GM23338 (cell line): Measurements from ENCODE around the gene CCDC134. TPM values are rescaled to one million over a fixed set of nuclear protein-coding genes. Genes with fewer than 3 reads are reported as not detected.

Experiments used
- ATAC-seq: fragments of 200-7000 bp; cut with Tn5 transposase; 3 replicates; pipeline ENCODE4 v1.9.1; 2020
- DNase-seq: peaks from one replicate; pipeline ENCODE4 v3.0.0-alpha.2; 2015; ENCODE audit warnings: low spot score
- H2AFZ ChIP-seq: fragments of 200-600 bp; sonication (generic); 2 replicates; pipeline ENCODE4 v1.8.0; 2016; ENCODE audit warnings: antibody characterized with exemption, mild to moderate bottlenecking, moderate library complexity
- H3F3A ChIP-seq: fragments of 200-600 bp; sonication (generic); replicated peaks from 2 replicates; pipeline ENCODE4 v1.8.0; 2017; ENCODE audit warnings: antibody characterized with exemption, mixed run types, low read depth
- H3K27ac ChIP-seq: fragments of 200-600 bp; sonication (generic); 2 replicates; pipeline ENCODE4 v1.6.1; 2016; ENCODE audit warnings: low read depth
- H3K27me3 ChIP-seq: fragments of 200-600 bp; sonication (generic); 2 replicates; pipeline ENCODE4 v1.8.0; 2016; ENCODE audit warnings: mild to moderate bottlenecking, mixed run types, moderate library complexity; ENCODE audit not compliant: insufficient read depth
- H3K36me3 ChIP-seq: fragments of 200-600 bp; sonication (generic); 2 replicates; pipeline ENCODE4 v1.8.0; 2016; ENCODE audit warnings: mild to moderate bottlenecking; ENCODE audit not compliant: insufficient read depth
- H3K4me1 ChIP-seq: fragments of 200-600 bp; sonication (generic); 2 replicates; pipeline ENCODE4 v1.8.0; 2016; ENCODE audit warnings: mild to moderate bottlenecking, moderate library complexity; ENCODE audit not compliant: insufficient read depth
- H3K4me2 ChIP-seq: fragments of 200-600 bp; sonication (generic); 2 replicates; pipeline ENCODE4 v1.7.1; 2017; ENCODE audit warnings: mixed run types
- H3K4me3 ChIP-seq: fragments of 200-600 bp; sonication (generic); 2 replicates; pipeline ENCODE4 v1.6.1; 2016; ENCODE audit warnings: mixed run types
- H3K79me2 ChIP-seq: fragments of 200-600 bp; sonication (generic); replicated peaks from 2 replicates; pipeline ENCODE4 v1.8.0; 2017; ENCODE audit warnings: mild to moderate bottlenecking; ENCODE audit not compliant: insufficient read depth
- H3K9me2 ChIP-seq: fragments of 200-600 bp; sonication (generic); 2 replicates; pipeline ENCODE4 v1.8.0; 2017; ENCODE audit not compliant: insufficient read depth
- H4K20me1 ChIP-seq: fragments of 200-600 bp; sonication (generic); replicated peaks from 2 replicates; pipeline ENCODE4 v1.8.0; 2017; ENCODE audit warnings: mild to moderate bottlenecking; ENCODE audit not compliant: insufficient read depth
- H3K27ac Mint-ChIP-seq: 2 replicates; pipeline ENCODE4 v1.8.0; 2020; ENCODE audit warnings: inconsistent platforms, mild to moderate bottlenecking, moderate library complexity, mixed read lengths
- H3K27me3 Mint-ChIP-seq: 3 replicates; pipeline ENCODE4 v1.8.0; 2022; ENCODE audit warnings: low read depth, mild to moderate bottlenecking, moderate library complexity, mixed read lengths, inconsistent platforms; ENCODE audit not compliant: insufficient read depth, poor library complexity
- H3K36me3 Mint-ChIP-seq: 3 replicates; pipeline ENCODE4 v1.8.0; 2021; ENCODE audit warnings: low read depth, mild to moderate bottlenecking, inconsistent platforms, moderate library complexity, mixed read lengths
- H3K4me1 Mint-ChIP-seq: 3 replicates; pipeline ENCODE4 v1.8.0; 2020; ENCODE audit warnings: mild to moderate bottlenecking, inconsistent platforms, mixed read lengths
- H3K4me3 Mint-ChIP-seq: 3 replicates; pipeline ENCODE4 v1.8.0; 2021; ENCODE audit warnings: moderate library complexity, mild to moderate bottlenecking, inconsistent platforms, mixed read lengths
- H3K9me3 Mint-ChIP-seq: 3 replicates; pipeline ENCODE4 v1.8.0; 2020; ENCODE audit warnings: moderate library complexity, mild to moderate bottlenecking, inconsistent platforms, mixed read lengths
- CREB1 ChIP-seq: fragments of 250-450 bp; sonication (Bioruptor Pico); IDR thresholded peaks from 2 replicates; pipeline ENCODE4 v1.5.0; 2020; ENCODE audit warnings: low read depth, mild to moderate bottlenecking, moderate library complexity
- EZH2 ChIP-seq: fragments of 200-600 bp; sonication (generic); IDR thresholded peaks from one replicate; pipeline ENCODE4 v1.8.0; 2017; ENCODE audit warnings: antibody characterized with exemption, mild to moderate bottlenecking, low read depth; ENCODE audit not compliant: unreplicated experiment
- EZH2phosphoT487 ChIP-seq: fragments of 200-600 bp; sonication (generic); IDR thresholded peaks from one replicate; pipeline ENCODE4 v1.8.1; 2018; ENCODE audit warnings: antibody characterized with exemption; ENCODE audit not compliant: unreplicated experiment
- JUNB ChIP-seq: IDR thresholded peaks from one replicate; pipeline ENCODE4 v1.6.1; 2016; ENCODE audit warnings: antibody characterized with exemption; ENCODE audit not compliant: unreplicated experiment
- NANOG ChIP-seq: IDR thresholded peaks from 2 replicates; pipeline ENCODE4 v1.6.1; 2016; ENCODE audit warnings: antibody characterized with exemption, borderline replicate concordance
- POLR2AphosphoS5 ChIP-seq: IDR thresholded peaks from 2 replicates; pipeline ENCODE4 v1.6.1; 2016; ENCODE audit warnings: antibody characterized with exemption, low read depth
- STAT1 ChIP-seq: IDR thresholded peaks from one replicate; pipeline ENCODE4 v1.6.1; 2016; ENCODE audit warnings: antibody characterized with exemption; ENCODE audit not compliant: unreplicated experiment
- ZNF331 ChIP-seq: fragments of 250-450 bp; sonication (Bioruptor Pico); IDR thresholded peaks from 2 replicates; pipeline ENCODE4 v1.5.0; 2020; ENCODE audit warnings: low read depth, mild to moderate bottlenecking, moderate library complexity
- polyA plus RNA-seq: library from polyadenylated mRNA; unstranded; fragments of >200 nt; fragmentation: Nextera tagmentation; extraction: Ambion mirVana; gene quantifications from 2 replicates; pipeline ENCODE4 v1.2.1, GENCODE V29; 2016
- total RNA-seq: library from RNA; depleted of rRNA; stranded (reverse); fragments of >200 nt; shearing (Covaris generic); gene quantifications from 2 replicates; pipeline ENCODE4 v1.2.3, GENCODE V29; 2014
- TF ChIP-seq, protein P1 (sequence below), 2 experiments: fragments of 200-600 bp in 1 of 2; sonication (generic) in 1 of 2; conservative IDR thresholded peaks; 2 replicates each; pipeline versions ENCODE4 v1.5.1 to v1.6.1; 2016 to 2017; ENCODE audit warnings: antibody characterized with exemption in 2 of 2, low read depth in 2 of 2, mild to moderate bottlenecking in 2 of 2, moderate library complexity in 1 of 2
- TF ChIP-seq, protein P2 (sequence below): IDR thresholded peaks from one replicate; pipeline ENCODE4 v1.6.1; 2018; ENCODE audit warnings: antibody characterized with exemption; ENCODE audit not compliant: unreplicated experiment
- TF ChIP-seq, protein P3 (sequence below): IDR thresholded peaks from 2 replicates; pipeline ENCODE4 v1.6.1; 2016; ENCODE audit warnings: antibody characterized with exemption

The CCDC134 gene
- total and polyA plus RNA-seq, 2 experiments from 2014 or later = 2.7 to 24.5 TPM

DNA sequence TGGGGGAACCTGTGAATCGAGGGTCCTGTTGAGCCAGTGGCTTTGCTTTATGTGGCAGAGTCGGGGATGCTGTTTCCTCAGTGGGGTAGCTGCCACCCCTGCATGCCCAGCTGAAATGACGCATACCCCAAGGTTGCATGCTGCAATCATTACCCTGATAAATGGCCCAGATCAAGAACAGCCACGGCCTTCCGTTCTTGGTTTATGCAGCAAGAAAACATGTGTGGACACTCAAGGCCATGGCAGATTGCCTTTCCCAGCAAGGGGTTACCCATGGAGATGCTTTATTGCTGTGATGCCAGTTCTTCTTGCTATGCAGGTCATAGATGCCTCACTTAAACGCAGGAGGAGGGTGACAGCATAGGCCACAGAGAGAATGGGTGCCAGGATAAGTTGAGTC lies 18.1 kb downstream of the CCDC134 start:
- Mint-ChIP-seq H3K27me3 (peaks cover 3% of the 10 kb centered on the region), H3K4me1 (peaks cover 14% of the 10 kb centered on the region), H3K9me3 (no peaks in the 10 kb centered on the region), H3K27ac (no peak overlapping the region), H3K4me3 (no peak overlapping the region), H3K36me3 (peaks cover 5% of the 10 kb centered on the region; the same call in 1 of the 3 replicates)
- no peaks in the 10 kb centered on the region for H3K27me3 ChIP-seq
- H4K20me1 ChIP-seq = peaks cover 10% of the 10 kb centered on the region; the same call in 1 of the 2 replicates
- no peaks in the 10 kb centered on the region for H3F3A ChIP-seq
- H3K4me1 ChIP-seq = peaks cover 4% of the 10 kb centered on the region
- H3K4me3 ChIP-seq = no peak overlapping the region
- no peak overlapping the region for H2AFZ ChIP-seq
- no peak overlapping the region for H3K27ac ChIP-seq
- TF ChIP-seq JUNB = no peak
- TF ChIP-seq CREB1 (CRISPR knock-in tag) = no peak
- TF ChIP-seq, protein P1, sequence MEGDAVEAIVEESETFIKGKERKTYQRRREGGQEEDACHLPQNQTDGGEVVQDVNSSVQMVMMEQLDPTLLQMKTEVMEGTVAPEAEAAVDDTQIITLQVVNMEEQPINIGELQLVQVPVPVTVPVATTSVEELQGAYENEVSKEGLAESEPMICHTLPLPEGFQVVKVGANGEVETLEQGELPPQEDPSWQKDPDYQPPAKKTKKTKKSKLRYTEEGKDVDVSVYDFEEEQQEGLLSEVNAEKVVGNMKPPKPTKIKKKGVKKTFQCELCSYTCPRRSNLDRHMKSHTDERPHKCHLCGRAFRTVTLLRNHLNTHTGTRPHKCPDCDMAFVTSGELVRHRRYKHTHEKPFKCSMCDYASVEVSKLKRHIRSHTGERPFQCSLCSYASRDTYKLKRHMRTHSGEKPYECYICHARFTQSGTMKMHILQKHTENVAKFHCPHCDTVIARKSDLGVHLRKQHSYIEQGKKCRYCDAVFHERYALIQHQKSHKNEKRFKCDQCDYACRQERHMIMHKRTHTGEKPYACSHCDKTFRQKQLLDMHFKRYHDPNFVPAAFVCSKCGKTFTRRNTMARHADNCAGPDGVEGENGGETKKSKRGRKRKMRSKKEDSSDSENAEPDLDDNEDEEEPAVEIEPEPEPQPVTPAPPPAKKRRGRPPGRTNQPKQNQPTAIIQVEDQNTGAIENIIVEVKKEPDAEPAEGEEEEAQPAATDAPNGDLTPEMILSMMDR (conservative IDR thresholded peaks at IDR 0.05; ENCODE audit: low read depth in 2 of 2) = no peak
- no peak for TF ChIP-seq EZH2
- DNase-seq (no peak), ATAC-seq (no peak)
- H3K79me2 ChIP-seq = no peaks in the 10 kb centered on the region
- H3K9me2 ChIP-seq = no peaks in the 10 kb centered on the region
- no peak overlapping the region for H3K4me2 ChIP-seq
- no peaks in the 10 kb centered on the region; the same call in 1 of the 2 replicates for H3K36me3 ChIP-seq

DNA sequence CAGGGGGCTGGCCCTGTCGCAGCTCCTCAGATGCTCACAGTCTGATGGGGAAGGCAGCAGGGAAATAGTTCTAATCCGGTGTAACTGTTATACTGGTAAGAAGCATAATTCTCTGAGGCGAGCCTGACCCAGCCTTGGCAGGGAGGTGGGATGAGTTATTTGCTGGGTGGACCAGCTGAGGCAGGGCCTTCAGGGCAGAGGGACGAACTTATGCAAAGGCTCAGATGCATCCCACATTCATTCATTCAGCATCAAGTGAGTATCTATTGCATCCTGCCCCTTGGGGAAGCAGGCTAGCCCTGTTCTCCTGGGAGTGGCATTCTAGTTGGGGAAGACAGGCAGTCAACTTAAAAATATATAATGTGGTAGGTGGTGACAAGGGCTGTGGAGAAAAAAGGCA lies 18.8 kb downstream of the CCDC134 start:
- H3K27ac ChIP-seq = no peak overlapping the region
- Mint-ChIP-seq H3K27ac (no peak overlapping the region), H3K27me3 (peaks cover 5% of the 10 kb centered on the region), H3K36me3 (peaks cover 9% of the 10 kb centered on the region; the same call in 2 of the 3 replicates), H3K9me3 (no peaks in the 10 kb centered on the region), H3K4me1 (peaks cover 20% of the 10 kb centered on the region), H3K4me3 (no peak overlapping the region)
- no peak overlapping the region for H3K4me3 ChIP-seq
- no peak overlapping the region for H3K4me2 ChIP-seq
- peaks cover 10% of the 10 kb centered on the region for H3K4me1 ChIP-seq
- peaks cover 10% of the 10 kb centered on the region; the same call in 1 of the 2 replicates for H4K20me1 ChIP-seq
- no peak for ATAC-seq
- H3K27me3 ChIP-seq = no peaks in the 10 kb centered on the region
- no peak overlapping the region for H2AFZ ChIP-seq
- no peaks in the 10 kb centered on the region for H3K79me2 ChIP-seq
- no peaks in the 10 kb centered on the region for H3F3A ChIP-seq
- no peaks in the 10 kb centered on the region for H3K9me2 ChIP-seq
- H3K36me3 ChIP-seq = no peaks in the 10 kb centered on the region; the same call in 1 of the 2 replicates
- DNase-seq = no peak
- TF ChIP-seq JUNB = no peak
- TF ChIP-seq POLR2AphosphoS5 = no peak
- TF ChIP-seq, protein P1 (conservative IDR thresholded peaks at IDR 0.05; ENCODE audit: low read depth in 2 of 2) = no peak
- TF ChIP-seq, protein P2, sequence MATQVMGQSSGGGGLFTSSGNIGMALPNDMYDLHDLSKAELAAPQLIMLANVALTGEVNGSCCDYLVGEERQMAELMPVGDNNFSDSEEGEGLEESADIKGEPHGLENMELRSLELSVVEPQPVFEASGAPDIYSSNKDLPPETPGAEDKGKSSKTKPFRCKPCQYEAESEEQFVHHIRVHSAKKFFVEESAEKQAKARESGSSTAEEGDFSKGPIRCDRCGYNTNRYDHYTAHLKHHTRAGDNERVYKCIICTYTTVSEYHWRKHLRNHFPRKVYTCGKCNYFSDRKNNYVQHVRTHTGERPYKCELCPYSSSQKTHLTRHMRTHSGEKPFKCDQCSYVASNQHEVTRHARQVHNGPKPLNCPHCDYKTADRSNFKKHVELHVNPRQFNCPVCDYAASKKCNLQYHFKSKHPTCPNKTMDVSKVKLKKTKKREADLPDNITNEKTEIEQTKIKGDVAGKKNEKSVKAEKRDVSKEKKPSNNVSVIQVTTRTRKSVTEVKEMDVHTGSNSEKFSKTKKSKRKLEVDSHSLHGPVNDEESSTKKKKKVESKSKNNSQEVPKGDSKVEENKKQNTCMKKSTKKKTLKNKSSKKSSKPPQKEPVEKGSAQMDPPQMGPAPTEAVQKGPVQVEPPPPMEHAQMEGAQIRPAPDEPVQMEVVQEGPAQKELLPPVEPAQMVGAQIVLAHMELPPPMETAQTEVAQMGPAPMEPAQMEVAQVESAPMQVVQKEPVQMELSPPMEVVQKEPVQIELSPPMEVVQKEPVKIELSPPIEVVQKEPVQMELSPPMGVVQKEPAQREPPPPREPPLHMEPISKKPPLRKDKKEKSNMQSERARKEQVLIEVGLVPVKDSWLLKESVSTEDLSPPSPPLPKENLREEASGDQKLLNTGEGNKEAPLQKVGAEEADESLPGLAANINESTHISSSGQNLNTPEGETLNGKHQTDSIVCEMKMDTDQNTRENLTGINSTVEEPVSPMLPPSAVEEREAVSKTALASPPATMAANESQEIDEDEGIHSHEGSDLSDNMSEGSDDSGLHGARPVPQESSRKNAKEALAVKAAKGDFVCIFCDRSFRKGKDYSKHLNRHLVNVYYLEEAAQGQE = no peak
- TF ChIP-seq EZH2phosphoT487 = no peak
- TF ChIP-seq EZH2 = no peak
- TF ChIP-seq, protein P3, sequence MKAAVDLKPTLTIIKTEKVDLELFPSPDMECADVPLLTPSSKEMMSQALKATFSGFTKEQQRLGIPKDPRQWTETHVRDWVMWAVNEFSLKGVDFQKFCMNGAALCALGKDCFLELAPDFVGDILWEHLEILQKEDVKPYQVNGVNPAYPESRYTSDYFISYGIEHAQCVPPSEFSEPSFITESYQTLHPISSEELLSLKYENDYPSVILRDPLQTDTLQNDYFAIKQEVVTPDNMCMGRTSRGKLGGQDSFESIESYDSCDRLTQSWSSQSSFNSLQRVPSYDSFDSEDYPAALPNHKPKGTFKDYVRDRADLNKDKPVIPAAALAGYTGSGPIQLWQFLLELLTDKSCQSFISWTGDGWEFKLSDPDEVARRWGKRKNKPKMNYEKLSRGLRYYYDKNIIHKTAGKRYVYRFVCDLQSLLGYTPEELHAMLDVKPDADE = no peak
- no peak for TF ChIP-seq CREB1 (CRISPR knock-in tag)
- TF ChIP-seq NANOG = no peak
- TF ChIP-seq STAT1 = no peak
- no peak for TF ChIP-seq ZNF331 (CRISPR knock-in tag)
